K562 (cell line): Measurements from ENCODE around the gene PLEKHA6. TPM values are rescaled to one million over a fixed set of nuclear protein-coding genes. Genes with fewer than 3 reads are reported as not detected.
A peak's percentile ranks its signal among the peaks of the same experiment; 100 is the strongest.

Experiments used
- CREM ChIP-seq: IDR thresholded peaks from 2 replicates; pipeline ENCODE4 v1.6.1; 2014; ENCODE audit warnings: antibody characterized with exemption, low read depth
- ESRRA ChIP-seq: fragments of 450-650 bp; IDR thresholded peaks from 2 replicates; pipeline ENCODE4 v1.6.1; 2014; ENCODE audit warnings: low read depth, mild to moderate bottlenecking, moderate library complexity, borderline replicate concordance
- GABPB2 ChIP-seq: fragments of 250-450 bp; sonication (Bioruptor Pico); conservative IDR thresholded peaks from 2 replicates; pipeline ENCODE4 v1.5.1; 2021; ENCODE audit warnings: mild to moderate bottlenecking
- MIER1 ChIP-seq: fragments of 450-650 bp; IDR thresholded peaks from 2 replicates; pipeline ENCODE4 v1.6.1; 2016; ENCODE audit warnings: antibody characterized with exemption, mild to moderate bottlenecking, low read depth
- MTA3 ChIP-seq: fragments of 450-650 bp; formaldehyde crosslinking; IDR thresholded peaks from 2 replicates; pipeline ENCODE4 v1.6.1; 2017; ENCODE audit warnings: mild to moderate bottlenecking, borderline replicate concordance
- NR3C1 ChIP-seq: sonication (generic); formaldehyde crosslinking; IDR thresholded peaks from 2 replicates; pipeline ENCODE4 v1.8.1; 2022; ENCODE audit warnings: missing genetic modification reagents
- OTX1 ChIP-seq: fragments of 450-650 bp; formaldehyde crosslinking; IDR thresholded peaks from 2 replicates; pipeline ENCODE4 v1.4.0; 2022; ENCODE audit warnings: mild to moderate bottlenecking
- SETDB1 ChIP-seq: IDR thresholded peaks from one replicate; pipeline ENCODE4 v1.6.1; 2012; ENCODE audit warnings: low read length, control low read depth, inconsistent platforms
- SNRNP70 ChIP-seq: fragments of 200-400 bp; formaldehyde crosslinking; optimal IDR thresholded peaks from 2 replicates; pipeline ENCODE3; 2017; ENCODE audit warnings: low read depth, low read length
- TRIM24 ChIP-seq, 2 experiments: fragments of 450-650 bp; IDR thresholded peaks; 2 replicates each; pipeline ENCODE4 v1.6.1; 2016
- ZFP30 ChIP-seq: fragments of 250-450 bp; sonication (Bioruptor Pico); IDR thresholded peaks from 2 replicates; pipeline ENCODE4 v1.8.0; 2022; ENCODE audit warnings: moderate library complexity, mild to moderate bottlenecking, inconsistent platforms, borderline replicate concordance
- polyA plus RNA-seq, 8 experiments: library from polyadenylated mRNA; depleted of rRNA in 4 of 8; stranded (reverse) in 5 of 8; unstranded in 3 of 8; fragments of >200 nt; fragmentation: Nextera tagmentation in 2 of 8; fragmentation: Illumina TruSeq in 1 of 8; extraction: Ambion mirVana in 2 of 8; extraction: Trizol in 1 of 8; gene quantifications; 2 replicates each; pipeline versions ENCODE4 v1.2.1 to v1.2.3, GENCODE V29; 2011 to 2014; ENCODE audit warnings: inconsistent platforms in 1 of 8, missing spikeins in 1 of 8
- total RNA-seq, 7 experiments: library from RNA; depleted of rRNA in 6 of 7; stranded (reverse); fragments of >200 nt in 6 of 7; fragmentation: Illumina TruSeq in 2 of 7; extraction: Trizol in 2 of 7; gene quantifications; 2 replicates each; pipeline versions ENCODE4 v1.2.1 to v1.2.3, GENCODE V29; 2011 to 2021; ENCODE audit warnings: low replicate concordance in 1 of 7
- TF ChIP-seq, protein P1 (sequence below), 2 experiments: fragments of 450-650 bp; IDR thresholded peaks; 2 replicates each; pipeline ENCODE4 v1.6.1; 2018; ENCODE audit warnings: mild to moderate bottlenecking in 2 of 2, low read depth in 1 of 2; ENCODE audit not compliant: partially characterized antibody in 2 of 2
- TF ChIP-seq, protein P2 (sequence below): fragments of 250-450 bp; sonication (Bioruptor Pico); IDR thresholded peaks from 2 replicates; pipeline ENCODE4 v1.5.0; 2021; ENCODE audit warnings: mild to moderate bottlenecking, borderline replicate concordance
- TF ChIP-seq, protein P3 (sequence below): fragments of 450-650 bp; formaldehyde crosslinking; IDR thresholded peaks from 2 replicates; pipeline ENCODE4 v1.4.0; 2022; ENCODE audit warnings: missing genetic modification characterization
- TF ChIP-seq, protein P4 (sequence below): fragments of 450-650 bp; IDR thresholded peaks from 2 replicates; pipeline ENCODE4 v1.6.1; 2016; ENCODE audit warnings: missing biosample characterization, missing genetic modification characterization
- TF ChIP-seq, protein P5 (sequence below): fragments of 250-450 bp; sonication (Bioruptor Pico); IDR thresholded peaks from 2 replicates; pipeline ENCODE4 v1.4.0; 2020; ENCODE audit warnings: borderline replicate concordance

Gene PLEKHA6
- total and polyA plus RNA-seq, 9 of the 15 experiments (the other 6 are each of a cell fraction or from before 2014, with no cell fraction given), result under 0.01 to 0.33 (median 0.01) TPM; not detected in 4

DNA sequence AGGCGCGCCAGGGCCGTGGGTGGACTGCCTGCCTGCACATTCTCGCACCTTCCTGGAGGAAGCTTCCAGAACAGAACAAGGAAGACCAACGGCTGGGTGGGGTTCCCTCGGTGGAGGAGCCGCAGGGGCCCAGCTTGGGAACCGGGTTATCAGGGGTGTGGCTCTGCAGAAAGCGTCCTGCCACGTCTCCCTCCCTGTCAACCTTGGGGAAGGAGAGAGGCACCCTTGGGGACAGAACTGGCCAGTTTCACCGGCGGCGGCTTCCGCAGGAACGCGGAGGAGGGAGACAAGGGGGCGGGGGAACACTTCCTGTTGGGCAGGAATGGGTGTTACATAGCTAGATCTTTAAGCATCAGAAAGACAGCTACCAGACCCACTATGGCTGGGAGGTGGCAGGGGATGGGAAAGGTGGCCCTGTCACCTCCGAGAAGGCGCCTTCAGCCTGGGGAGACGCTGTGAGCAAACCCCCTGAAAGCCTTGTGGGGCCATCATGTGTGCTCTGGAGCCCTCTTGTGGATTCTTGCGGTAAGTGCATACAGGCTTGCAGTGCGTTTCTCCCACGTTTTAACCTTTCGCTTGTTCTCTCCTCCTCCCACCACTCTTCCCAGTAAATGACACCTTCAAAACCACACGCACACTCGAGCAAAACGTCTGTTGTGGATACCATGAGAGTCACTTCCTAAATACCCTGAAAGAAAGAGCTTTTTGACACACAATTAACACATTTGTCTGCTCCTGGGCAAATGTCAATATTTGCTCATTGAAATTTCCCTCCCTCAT is 3.8 kb upstream of the PLEKHA6 start (continued):
- TF ChIP-seq, protein P1, sequence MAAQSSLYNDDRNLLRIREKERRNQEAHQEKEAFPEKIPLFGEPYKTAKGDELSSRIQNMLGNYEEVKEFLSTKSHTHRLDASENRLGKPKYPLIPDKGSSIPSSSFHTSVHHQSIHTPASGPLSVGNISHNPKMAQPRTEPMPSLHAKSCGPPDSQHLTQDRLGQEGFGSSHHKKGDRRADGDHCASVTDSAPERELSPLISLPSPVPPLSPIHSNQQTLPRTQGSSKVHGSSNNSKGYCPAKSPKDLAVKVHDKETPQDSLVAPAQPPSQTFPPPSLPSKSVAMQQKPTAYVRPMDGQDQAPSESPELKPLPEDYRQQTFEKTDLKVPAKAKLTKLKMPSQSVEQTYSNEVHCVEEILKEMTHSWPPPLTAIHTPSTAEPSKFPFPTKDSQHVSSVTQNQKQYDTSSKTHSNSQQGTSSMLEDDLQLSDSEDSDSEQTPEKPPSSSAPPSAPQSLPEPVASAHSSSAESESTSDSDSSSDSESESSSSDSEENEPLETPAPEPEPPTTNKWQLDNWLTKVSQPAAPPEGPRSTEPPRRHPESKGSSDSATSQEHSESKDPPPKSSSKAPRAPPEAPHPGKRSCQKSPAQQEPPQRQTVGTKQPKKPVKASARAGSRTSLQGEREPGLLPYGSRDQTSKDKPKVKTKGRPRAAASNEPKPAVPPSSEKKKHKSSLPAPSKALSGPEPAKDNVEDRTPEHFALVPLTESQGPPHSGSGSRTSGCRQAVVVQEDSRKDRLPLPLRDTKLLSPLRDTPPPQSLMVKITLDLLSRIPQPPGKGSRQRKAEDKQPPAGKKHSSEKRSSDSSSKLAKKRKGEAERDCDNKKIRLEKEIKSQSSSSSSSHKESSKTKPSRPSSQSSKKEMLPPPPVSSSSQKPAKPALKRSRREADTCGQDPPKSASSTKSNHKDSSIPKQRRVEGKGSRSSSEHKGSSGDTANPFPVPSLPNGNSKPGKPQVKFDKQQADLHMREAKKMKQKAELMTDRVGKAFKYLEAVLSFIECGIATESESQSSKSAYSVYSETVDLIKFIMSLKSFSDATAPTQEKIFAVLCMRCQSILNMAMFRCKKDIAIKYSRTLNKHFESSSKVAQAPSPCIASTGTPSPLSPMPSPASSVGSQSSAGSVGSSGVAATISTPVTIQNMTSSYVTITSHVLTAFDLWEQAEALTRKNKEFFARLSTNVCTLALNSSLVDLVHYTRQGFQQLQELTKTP (IDR thresholded peaks at IDR 0.05; ENCODE audit: low read depth in 1 of 2, partially characterized antibody in 2 of 2), result peak in 1 of 2 experiments; percentile 53
- TF ChIP-seq CREM, result 0 out of 2 replicates have a peak, but pooled peaks have one; percentile 38
- TF ChIP-seq, protein P2, sequence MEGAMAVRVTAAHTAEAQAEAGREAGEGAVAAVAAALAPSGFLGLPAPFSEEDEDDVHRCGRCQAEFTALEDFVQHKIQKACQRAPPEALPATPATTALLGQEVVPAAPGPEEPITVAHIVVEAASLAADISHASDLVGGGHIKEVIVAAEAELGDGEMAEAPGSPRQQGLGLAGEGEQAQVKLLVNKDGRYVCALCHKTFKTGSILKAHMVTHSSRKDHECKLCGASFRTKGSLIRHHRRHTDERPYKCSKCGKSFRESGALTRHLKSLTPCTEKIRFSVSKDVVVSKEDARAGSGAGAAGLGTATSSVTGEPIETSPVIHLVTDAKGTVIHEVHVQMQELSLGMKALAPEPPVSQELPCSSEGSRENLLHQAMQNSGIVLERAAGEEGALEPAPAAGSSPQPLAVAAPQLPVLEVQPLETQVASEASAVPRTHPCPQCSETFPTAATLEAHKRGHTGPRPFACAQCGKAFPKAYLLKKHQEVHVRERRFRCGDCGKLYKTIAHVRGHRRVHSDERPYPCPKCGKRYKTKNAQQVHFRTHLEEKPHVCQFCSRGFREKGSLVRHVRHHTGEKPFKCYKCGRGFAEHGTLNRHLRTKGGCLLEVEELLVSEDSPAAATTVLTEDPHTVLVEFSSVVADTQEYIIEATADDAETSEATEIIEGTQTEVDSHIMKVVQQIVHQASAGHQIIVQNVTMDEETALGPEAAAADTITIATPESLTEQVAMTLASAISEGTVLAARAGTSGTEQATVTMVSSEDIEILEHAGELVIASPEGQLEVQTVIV (CRISPR knock-in tag), result no peak
- TF ChIP-seq ZFP30 (CRISPR knock-in tag), result no peak
- peak in 1 of 2 experiments; percentile 45; a peak in 1 of 4 replicates for TF ChIP-seq TRIM24 (IDR thresholded peaks at IDR 0.05)
- TF ChIP-seq OTX1 (CRISPR knock-in tag), result peak; percentile 57; the same call in 1 of the 2 replicates
- TF ChIP-seq, protein P3, sequence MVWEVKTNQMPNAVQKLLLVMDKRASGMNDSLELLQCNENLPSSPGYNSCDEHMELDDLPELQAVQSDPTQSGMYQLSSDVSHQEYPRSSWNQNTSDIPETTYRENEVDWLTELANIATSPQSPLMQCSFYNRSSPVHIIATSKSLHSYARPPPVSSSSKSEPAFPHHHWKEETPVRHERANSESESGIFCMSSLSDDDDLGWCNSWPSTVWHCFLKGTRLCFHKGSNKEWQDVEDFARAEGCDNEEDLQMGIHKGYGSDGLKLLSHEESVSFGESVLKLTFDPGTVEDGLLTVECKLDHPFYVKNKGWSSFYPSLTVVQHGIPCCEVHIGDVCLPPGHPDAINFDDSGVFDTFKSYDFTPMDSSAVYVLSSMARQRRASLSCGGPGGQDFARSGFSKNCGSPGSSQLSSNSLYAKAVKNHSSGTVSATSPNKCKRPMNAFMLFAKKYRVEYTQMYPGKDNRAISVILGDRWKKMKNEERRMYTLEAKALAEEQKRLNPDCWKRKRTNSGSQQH, result 0 out of 2 replicates have a peak, but pooled peaks have one; percentile 20
- no peak for TF ChIP-seq MIER1
- TF ChIP-seq ESRRA, result peak; percentile 83
- TF ChIP-seq SETDB1, result no peak
- TF ChIP-seq GABPB2, result no peak
- TF ChIP-seq, protein P4, sequence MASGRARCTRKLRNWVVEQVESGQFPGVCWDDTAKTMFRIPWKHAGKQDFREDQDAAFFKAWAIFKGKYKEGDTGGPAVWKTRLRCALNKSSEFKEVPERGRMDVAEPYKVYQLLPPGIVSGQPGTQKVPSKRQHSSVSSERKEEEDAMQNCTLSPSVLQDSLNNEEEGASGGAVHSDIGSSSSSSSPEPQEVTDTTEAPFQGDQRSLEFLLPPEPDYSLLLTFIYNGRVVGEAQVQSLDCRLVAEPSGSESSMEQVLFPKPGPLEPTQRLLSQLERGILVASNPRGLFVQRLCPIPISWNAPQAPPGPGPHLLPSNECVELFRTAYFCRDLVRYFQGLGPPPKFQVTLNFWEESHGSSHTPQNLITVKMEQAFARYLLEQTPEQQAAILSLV (tag), result 0 out of 2 replicates have a peak, but pooled peaks have one; percentile 5
- no peak for TF ChIP-seq NR3C1 (CRISPR knock-in tag)
- TF ChIP-seq, protein P5, sequence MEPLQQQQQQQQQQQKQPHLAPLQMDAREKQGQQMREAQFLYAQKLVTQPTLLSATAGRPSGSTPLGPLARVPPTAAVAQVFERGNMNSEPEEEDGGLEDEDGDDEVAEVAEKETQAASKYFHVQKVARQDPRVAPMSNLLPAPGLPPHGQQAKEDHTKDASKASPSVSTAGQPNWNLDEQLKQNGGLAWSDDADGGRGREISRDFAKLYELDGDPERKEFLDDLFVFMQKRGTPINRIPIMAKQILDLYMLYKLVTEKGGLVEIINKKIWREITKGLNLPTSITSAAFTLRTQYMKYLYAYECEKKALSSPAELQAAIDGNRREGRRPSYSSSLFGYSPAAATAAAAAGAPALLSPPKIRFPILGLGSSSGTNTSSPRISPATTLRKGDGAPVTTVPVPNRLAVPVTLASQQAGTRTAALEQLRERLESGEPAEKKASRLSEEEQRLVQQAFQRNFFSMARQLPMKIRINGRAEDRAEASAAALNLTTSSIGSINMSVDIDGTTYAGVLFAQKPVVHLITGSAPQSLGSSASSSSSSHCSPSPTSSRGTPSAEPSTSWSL (CRISPR knock-in tag), result no peak
- TF ChIP-seq MTA3, result peak; percentile 85; the same call in 1 of the 2 replicates
- no peak for TF ChIP-seq SNRNP70
